H1 (cell line): Measurements from ENCODE around the gene MXRA7. TPM values are rescaled to one million over a fixed set of nuclear protein-coding genes. Genes with fewer than 3 reads are reported as not detected.
A peak's percentile ranks its signal among the peaks of the same experiment; 100 is the strongest.

Source experiments
- CTCF ChIA-PET: fragments of 300-600 bp; sonication (Branson Sonifier 250); formaldehyde crosslinking; loops from one replicate; lab custom pipeline; 2021; ENCODE audit not compliant: partially characterized antibody; lab: Charles Lee
- POLR2A ChIA-PET: fragments of 300-600 bp; sonication (Branson Sonifier 250); formaldehyde crosslinking; loops from one replicate; lab custom pipeline; 2021; ENCODE audit warnings: inconsistent platforms; ENCODE audit not compliant: partially characterized antibody; lab: Charles Lee
- DNase-seq, 2 experiments: peaks; one replicate each; pipeline versions ENCODE4 v3.0.0 to v3.0.0-alpha.2; 2010 to 2022; ENCODE audit warnings: low spot score in 2 of 2, low read depth in 1 of 2, mixed read lengths in 1 of 2
- FAIRE-seq: peaks from 2 replicates; lab custom pipeline; 2011; peaks lifted over from hg19 to GRCh38; lab: Jason Lieb, UNC
- H2AFZ ChIP-seq: 2 replicates; pipeline ENCODE4 v1.8.1; 2012; ENCODE audit warnings: low read length, inconsistent platforms
- H2AK5ac ChIP-seq: 2 replicates; pipeline ENCODE4 v1.6.1; 2013; ENCODE audit warnings: low read depth, low read length
- H2BK120ac ChIP-seq: replicated peaks from 2 replicates; pipeline ENCODE3; 2013; ENCODE audit warnings: low read depth, low read length, inconsistent platforms
- H2BK12ac ChIP-seq: 2 replicates; pipeline ENCODE4 v1.6.1; 2013; ENCODE audit warnings: low read depth, low read length
- H2BK15ac ChIP-seq: 2 replicates; pipeline ENCODE4 v1.6.1; 2013; ENCODE audit warnings: low read length
- H2BK20ac ChIP-seq: 2 replicates; pipeline ENCODE4 v1.6.1; 2013; ENCODE audit warnings: low read length
- H2BK5ac ChIP-seq: 2 replicates; pipeline ENCODE4 v1.6.1; 2013; ENCODE audit warnings: low read depth, low read length
- H3K14ac ChIP-seq: 2 replicates; pipeline ENCODE4 v1.6.1; 2013; ENCODE audit warnings: inconsistent platforms; ENCODE audit not compliant: insufficient read length
- H3K18ac ChIP-seq: 2 replicates; pipeline ENCODE4 v1.6.1; 2013; ENCODE audit warnings: low read length; ENCODE audit errors: extremely low read depth
- H3K23ac ChIP-seq: 2 replicates; pipeline ENCODE4 v1.6.1; 2013; ENCODE audit warnings: inconsistent platforms; ENCODE audit not compliant: insufficient read length
- H3K23me2 ChIP-seq: 2 replicates; pipeline ENCODE4 v1.6.1; 2013; ENCODE audit warnings: low read depth, low read length
- H3K27ac ChIP-seq: 2 replicates; pipeline ENCODE4 v1.6.1; 2011; ENCODE audit warnings: low read depth, low read length, inconsistent platforms
- H3K27me3 ChIP-seq, 4 experiments: replicated peaks in 1 of 4; 1 replicate in 1 of 4; 2 replicates in 3 of 4; pipeline versions ENCODE4 v1.6.1 to v1.8.1; 2011 to 2013; ENCODE audit warnings: low read length in 3 of 4, mild to moderate bottlenecking in 3 of 4, inconsistent platforms in 2 of 4, mixed read lengths in 2 of 4, moderate library complexity in 1 of 4; ENCODE audit not compliant: control insufficient read depth in 3 of 4, insufficient read depth in 3 of 4; ENCODE audit errors: extremely low read depth in 1 of 4
- H3K36me3 ChIP-seq, 4 experiments: 2 replicates each; pipeline versions ENCODE4 v1.6.1 to v1.8.1; 2011 to 2013; ENCODE audit warnings: mild to moderate bottlenecking in 4 of 4, low read length in 3 of 4, moderate library complexity in 2 of 4, control low read depth in 1 of 4, inconsistent platforms in 1 of 4; ENCODE audit not compliant: insufficient read depth in 4 of 4, control insufficient read depth in 2 of 4
- H3K4ac ChIP-seq: replicated peaks from 2 replicates; pipeline ENCODE3; 2013; ENCODE audit warnings: low read length, low read depth, mixed read lengths, inconsistent platforms; ENCODE audit not compliant: insufficient read length
- H3K4me1 ChIP-seq, 4 experiments: replicated peaks in 1 of 4; 1 replicate in 1 of 4; 2 replicates in 3 of 4; pipeline versions ENCODE4 v1.6.1 to v1.8.1; 2011 to 2013; ENCODE audit warnings: low read length in 3 of 4, inconsistent platforms in 2 of 4, mixed read lengths in 1 of 4; ENCODE audit not compliant: insufficient read depth in 4 of 4, control insufficient read depth in 3 of 4
- H3K4me2 ChIP-seq, 2 experiments: 2 replicates each; pipeline versions ENCODE4 v1.6.1 to v1.8.1; 2011 to 2013; ENCODE audit warnings: low read depth in 2 of 2, low read length in 2 of 2, control low read depth in 1 of 2, inconsistent platforms in 1 of 2, mild to moderate bottlenecking in 1 of 2; ENCODE audit not compliant: insufficient read depth in 1 of 2
- H3K4me3 ChIP-seq, 4 experiments: fragments of 200-600, 300-600 bp in 1 of 4; sonication (generic), shearing (Covaris generic), sonication (Bioruptor Twin) in 1 of 4; 2 replicates each; pipeline versions ENCODE4 v1.5.1 to v1.8.1; 2011 to 2016; ENCODE audit warnings: low read length in 4 of 4, low read depth in 3 of 4, control low read depth in 2 of 4, inconsistent platforms in 2 of 4, mild to moderate bottlenecking in 2 of 4, mixed read lengths in 1 of 4, moderate library complexity in 1 of 4; ENCODE audit not compliant: insufficient read depth in 2 of 4; ENCODE audit errors: extremely low read depth in 1 of 4
- H3K56ac ChIP-seq: replicated peaks from 2 replicates; pipeline ENCODE3; 2013; ENCODE audit warnings: low read depth, mild to moderate bottlenecking, mixed read lengths, low read length, inconsistent platforms; ENCODE audit not compliant: insufficient read length
- H3K79me1 ChIP-seq: 2 replicates; pipeline ENCODE4 v1.6.1; 2013; ENCODE audit warnings: low read depth, low read length, control low read depth
- H3K79me2 ChIP-seq, 2 experiments: 2 replicates each; pipeline versions ENCODE4 v1.6.1 to v1.8.1; 2012 to 2013; ENCODE audit warnings: low read length in 2 of 2, mild to moderate bottlenecking in 2 of 2, inconsistent platforms in 1 of 2; ENCODE audit not compliant: insufficient read depth in 2 of 2, control insufficient read depth in 1 of 2
- H3K9ac ChIP-seq, 4 experiments: replicated peaks in 1 of 4; 1 replicate in 1 of 4; 2 replicates in 3 of 4; pipeline versions ENCODE4 v1.6.1 to v1.8.1; 2011 to 2013; ENCODE audit warnings: low read depth in 3 of 4, low read length in 3 of 4, control low read depth in 2 of 4, mild to moderate bottlenecking in 2 of 4, moderate library complexity in 2 of 4, inconsistent platforms in 1 of 4; ENCODE audit errors: extremely low read depth in 1 of 4
- H3K9me3 ChIP-seq, 2 experiments: 2 replicates each; pipeline versions ENCODE4 v1.6.1 to v1.8.1; 2012 to 2013; ENCODE audit warnings: mild to moderate bottlenecking in 2 of 2, moderate library complexity in 2 of 2, control low read depth in 1 of 2, inconsistent platforms in 1 of 2, low read depth in 1 of 2, low read length in 1 of 2, mixed read lengths in 1 of 2; ENCODE audit not compliant: insufficient read depth in 2 of 2
- H4K20me1 ChIP-seq, 2 experiments: replicated peaks in 1 of 2; 2 replicates each; pipeline versions ENCODE3 to v1.8.1; 2011 to 2013; ENCODE audit warnings: inconsistent platforms in 2 of 2, low read length in 2 of 2, mild to moderate bottlenecking in 1 of 2; ENCODE audit not compliant: insufficient read depth in 2 of 2, control insufficient read depth in 1 of 2
- H4K5ac ChIP-seq: 2 replicates; pipeline ENCODE4 v1.6.1; 2013; ENCODE audit warnings: low read length, low read depth, mixed read lengths, inconsistent platforms; ENCODE audit not compliant: insufficient read length
- H4K8ac ChIP-seq: 2 replicates; pipeline ENCODE4 v1.8.0; 2013; ENCODE audit warnings: mild to moderate bottlenecking, moderate library complexity, low read length, inconsistent platforms; ENCODE audit not compliant: insufficient read depth; ENCODE audit errors: extremely low read depth
- H4K91ac ChIP-seq: replicated peaks from 2 replicates; pipeline ENCODE3; 2013; ENCODE audit warnings: low read length, mixed read lengths, inconsistent platforms; ENCODE audit not compliant: insufficient read length
- ATF3 ChIP-seq: IDR thresholded peaks from 2 replicates; pipeline ENCODE4 v1.6.1; 2011; ENCODE audit warnings: low read depth, mild to moderate bottlenecking, low read length; ENCODE audit not compliant: insufficient read depth
- CEBPB ChIP-seq: IDR thresholded peaks from 2 replicates; pipeline ENCODE4 v1.6.1; 2012; ENCODE audit warnings: low read depth, low read length
- CTBP2 ChIP-seq: IDR thresholded peaks from 2 replicates; pipeline ENCODE4 v1.7.0; 2011; ENCODE audit warnings: borderline replicate concordance, mild to moderate bottlenecking, moderate library complexity, mixed read lengths, low read length; ENCODE audit not compliant: insufficient read depth, insufficient read length
- JUND ChIP-seq: IDR thresholded peaks from 2 replicates; pipeline ENCODE4 v1.6.1; 2011; ENCODE audit warnings: mild to moderate bottlenecking, improper control_type of control experiment, low read length
- PHF8 ChIP-seq: fragments of 200-600 bp; sonication (generic); conservative IDR thresholded peaks from 2 replicates; pipeline ENCODE4 v1.7.1; 2012; ENCODE audit warnings: low read depth, mild to moderate bottlenecking, inconsistent platforms, low read length, moderate library complexity
- POLR2A ChIP-seq, 2 experiments: IDR thresholded peaks; 1 replicate in 1 of 2; 2 replicates in 1 of 2; pipeline ENCODE4 v1.6.1; 2011; ENCODE audit warnings: low read depth in 2 of 2, low read length in 2 of 2, mild to moderate bottlenecking in 2 of 2; ENCODE audit errors: control extremely low read depth in 1 of 2
- POLR2AphosphoS5 ChIP-seq: IDR thresholded peaks from 2 replicates; pipeline ENCODE4 v1.6.1; 2011; ENCODE audit warnings: low read depth, low read length
- RFX5 ChIP-seq: IDR thresholded peaks from 2 replicates; pipeline ENCODE4 v1.6.1; 2011; ENCODE audit warnings: low read depth, low read length, improper control_type of control experiment, borderline replicate concordance
- SIRT6 ChIP-seq: IDR thresholded peaks from one replicate; pipeline ENCODE4 v1.7.1; 2012; ENCODE audit warnings: low read length, inconsistent platforms
- TCF12 ChIP-seq: IDR thresholded peaks from 2 replicates; pipeline ENCODE4 v1.6.1; 2011; ENCODE audit warnings: low read depth, mild to moderate bottlenecking, low read length
- WGBS, 2 experiments: shearing (Covaris generic) in 1 of 2; methylation state at CpG; one replicate each; pipeline versions ENCODE4 v1.1.6 to v1.1.7; 2013 to 2015; ENCODE audit warnings: low lambda C conversion rate in 2 of 2, mixed read lengths in 2 of 2, inconsistent platforms in 1 of 2, low coverage in 1 of 2, missing lambda C conversion rate in 1 of 2; ENCODE audit not compliant: insufficient replicate concordance in 2 of 2, insufficient coverage in 1 of 2, insufficient read length in 1 of 2; ENCODE audit errors: extremely low coverage in 1 of 2, missing lambda C conversion rate in 1 of 2; 5-methylcytosine and 5-hydroxymethylcytosine counted together
- polyA plus RNA-seq, 7 experiments: library from polyadenylated mRNA; depleted of rRNA in 3 of 7; stranded (reverse) in 5 of 7; unstranded in 2 of 7; fragments of >200 nt in 5 of 7; fragments of 200-250 nt in 2 of 7; gene quantifications; 1 replicate in 5 of 7; 2 replicates in 1 of 7; 4 replicates in 1 of 7; pipeline versions ENCODE4 v1.2.1 to v1.2.3, GENCODE V29; 2011 to 2013; ENCODE audit warnings: missing spikeins in 2 of 7, mixed read lengths in 2 of 7
- total RNA-seq: library from RNA; stranded (reverse); fragmentation: NEBNext Ultra II Directional; extraction: Animal tissue kit (Norgen Biotek cat#: 25700); gene quantifications from 2 replicates; pipeline ENCODE4 v1.2.1, GENCODE V29; 2021

Gene MXRA7
- total and polyA plus RNA-seq, 2 of the 8 experiments (the other 6 are each of a cell fraction or from before 2014, with no cell fraction given) = 17.8 to 26.6 TPM

DNA sequence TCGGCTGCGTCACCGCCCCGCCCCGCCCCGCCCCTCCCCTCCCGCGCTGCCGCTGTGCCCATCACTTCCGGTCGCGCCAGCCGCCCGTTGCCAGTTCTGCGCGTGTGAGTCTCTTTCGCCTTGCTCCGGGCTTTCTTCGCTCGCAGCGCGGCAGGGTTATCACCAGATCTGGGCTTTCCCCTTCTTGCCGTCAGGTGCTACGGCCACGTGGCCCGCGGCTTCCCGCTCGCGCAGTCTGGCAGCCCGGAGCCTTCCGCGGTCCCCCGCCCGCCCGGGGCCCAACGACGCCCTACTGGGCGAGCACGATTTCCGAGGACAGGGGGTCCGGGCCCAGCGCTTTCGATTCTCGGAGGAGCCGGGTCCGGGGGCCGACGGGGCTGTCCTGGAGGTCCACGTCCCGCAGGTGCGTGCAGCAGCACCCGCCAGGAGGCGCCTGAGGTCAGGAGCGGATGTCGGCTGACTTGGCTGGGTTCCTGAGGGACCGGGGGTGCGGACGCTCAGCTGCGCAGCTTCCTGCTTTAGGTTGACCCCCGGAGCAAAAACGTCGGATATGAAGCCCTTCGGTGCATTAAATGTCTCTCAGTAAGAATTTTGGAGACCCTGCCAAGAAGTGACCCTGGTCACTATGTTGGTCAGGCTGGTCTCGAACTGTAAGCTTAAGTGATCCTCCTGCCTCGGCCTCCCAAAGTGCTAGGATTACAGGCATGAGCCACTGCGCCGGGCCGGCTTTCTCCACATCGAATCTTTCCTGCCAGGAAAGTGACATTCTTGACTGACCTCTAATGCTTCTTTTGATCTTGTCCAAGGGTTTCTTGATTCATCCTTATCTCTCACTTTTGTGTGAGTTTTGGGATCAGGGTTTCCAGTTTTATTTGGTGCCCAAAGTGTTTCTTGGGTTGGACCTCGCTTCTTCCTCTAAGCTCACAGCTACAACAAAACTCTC, 16.3 kb upstream of the MXRA7 start, which contains the start of gene METTL23:
METTL23 (plus strand) TSS at position 64 of the 943 bp plus-strand sequence. CDS start 2,872 bp downstream, outside the sequence.
- peaks cover 0 to 34% of the 10 kb centered on the region in 2 experiments; a peak in 2 of 4 replicates for H3K79me2 ChIP-seq
- no peak for FAIRE-seq
- DNase-seq = peak in 1 of 2 experiments; percentile 76
- H3K9ac ChIP-seq = peak within 1 kb of the TSS; percentile 87 to 98 (median 96)
- H4K91ac ChIP-seq = peak within 1 kb of the TSS; percentile 91
- H3K27ac ChIP-seq = peak within 1 kb of the TSS; percentile 97
- H4K20me1 ChIP-seq = peaks cover 0 to 13% of the 10 kb centered on the region in 2 experiments
- peak within 1 kb of the TSS; percentile 82 for H2BK5ac ChIP-seq
- peak within 1 kb of the TSS; percentile 83 to 99 (median 84) for H3K4me3 ChIP-seq
- peaks cover 11% of the 10 kb centered on the region for H3K23me2 ChIP-seq
- H3K18ac ChIP-seq = peak within 1 kb of the TSS; percentile 95
- H3K23ac ChIP-seq = no peak within 1 kb of the TSS
- H3K4me2 ChIP-seq = peak within 1 kb of the TSS; percentile 83 to 85
- CTCF ChIA-PET = interaction anchor here (0.6 to 2.2 kb wide), 10 partner anchors 8 to 345 kb away, joined by 3 to 8 read pairs (median 3); no protein-coding TSS in a partner anchor
- H2AFZ ChIP-seq = 0 out of 2 replicates have a peak within 1 kb of the TSS, but pooled peaks have one; percentile 59
- H3K27me3 ChIP-seq = no peaks in the 10 kb centered on the region; a peak in 2 of 7 replicates
- no peak within 1 kb of the TSS for H2BK15ac ChIP-seq
- WGBS, 2 experiments = 10% methylated on average over 39 of the region's 71 CpGs; no CpG with 5 or more reads in 1 of the 2 experiments
- H3K14ac ChIP-seq = no peak within 1 kb of the TSS
- peak within 1 kb of the TSS; percentile 99; the same call in 1 of the 2 replicates for H4K8ac ChIP-seq
- no peak within 1 kb of the TSS for H2BK20ac ChIP-seq
- H4K5ac ChIP-seq = peak within 1 kb of the TSS; percentile 93
- no peak within 1 kb of the TSS for H2BK120ac ChIP-seq
- peaks cover 0 to 9% (median 2%) of the 10 kb centered on the region in 4 experiments; a peak in 5 of 7 replicates for H3K4me1 ChIP-seq
- H3K79me1 ChIP-seq = peaks cover 7% of the 10 kb centered on the region
- H3K56ac ChIP-seq = peak within 1 kb of the TSS; percentile 86
- H3K9me3 ChIP-seq = no peaks in the 10 kb centered on the region
- H3K36me3 ChIP-seq = peaks cover 2 to 22% (median 11%) of the 10 kb centered on the region in 4 experiments; a peak in 6 of 8 replicates
- H2AK5ac ChIP-seq = no peak within 1 kb of the TSS
- POLR2A ChIA-PET = interaction anchor here (0.8 to 8.4 kb wide), 15 partner anchors 9 to 194 kb away, joined by 3 to 181 read pairs (median 4); partner anchors contain the start of genes MFSD11, MXRA7 and SRSF2
- peak within 1 kb of the TSS; percentile 39; the same call in 1 of the 2 replicates for H2BK12ac ChIP-seq
- H3K4ac ChIP-seq = peak within 1 kb of the TSS; percentile 96
- TF ChIP-seq POLR2AphosphoS5 = peak; percentile 89
- no peak for TF ChIP-seq SIRT6
- TF ChIP-seq CEBPB = no peak
- TF ChIP-seq RFX5 = no peak
- TF ChIP-seq POLR2A (IDR thresholded peaks at IDR 0.05; ENCODE audit: control extremely low read depth in 1 of 2, low read depth in 2 of 2, low read length in 2 of 2) = peak; percentile 70 to 93; a peak in 2 of 3 replicates
- TF ChIP-seq JUND = no peak
- no peak for TF ChIP-seq CTBP2
- no peak for TF ChIP-seq TCF12
- TF ChIP-seq PHF8 = peak; percentile 94
- TF ChIP-seq ATF3 = no peak
